Muscle layer of duodenum (tissue), 2 donors: ENCODE measurements around the gene NCS1.

Experiments used
- H3K27ac ChIP-seq: one replicate; pipeline ENCODE4 v1.7.0; 2013; ENCODE audit warnings: mild to moderate bottlenecking, low read length
- H3K27me3 ChIP-seq: one replicate; pipeline ENCODE4 v1.7.0; 2013; ENCODE audit warnings: low read depth, mild to moderate bottlenecking, control low read depth, low read length
- H3K36me3 ChIP-seq, 2 donors: one replicate each; pipeline ENCODE4 v1.7.0; 2013; ENCODE audit warnings: low read length in 2 of 2, control low read depth in 1 of 2, mild to moderate bottlenecking in 1 of 2; ENCODE audit not compliant: insufficient read depth in 2 of 2, control insufficient read depth in 1 of 2
- H3K4me1 ChIP-seq, 2 donors: one replicate each; pipeline ENCODE4 v1.7.0; 2013; ENCODE audit warnings: low read length in 2 of 2, mild to moderate bottlenecking in 2 of 2, control low read depth in 1 of 2, moderate library complexity in 1 of 2; ENCODE audit not compliant: insufficient read depth in 2 of 2, control insufficient read depth in 1 of 2
- H3K4me3 ChIP-seq, 2 donors: one replicate each; pipeline ENCODE4 v1.7.0; 2013; ENCODE audit warnings: low read length in 2 of 2, low read depth in 1 of 2, mild to moderate bottlenecking in 1 of 2
- H3K9me3 ChIP-seq, 2 donors: one replicate each; pipeline ENCODE4 v1.7.0; 2013; ENCODE audit warnings: low read length in 2 of 2, control low read depth in 1 of 2, mild to moderate bottlenecking in 1 of 2; ENCODE audit not compliant: control insufficient read depth in 1 of 2
- donor health status: healthy.

The NCS1 gene

GRCh38 chr9:130172161-130172857 lies at the start of gene NCS1:
TSS of gene NCS1 (plus strand) at chr9:130172404. CDS start at chr9:130172664, 260 bp downstream.
- peak within 1 kb of the TSS; percentile 77 for H3K4me3 ChIP-seq

GRCh38 chr9:130122456-130122855 lies 49.7 kb upstream of the NCS1 start:
- H3K4me1 ChIP-seq: no peaks in the 10 kb centered on the region
- no peak overlapping the region for H3K4me3 ChIP-seq
- no peaks in the 10 kb centered on the region for H3K9me3 ChIP-seq
- no peak overlapping the region for H3K27ac ChIP-seq
- no peaks in the 10 kb centered on the region for H3K27me3 ChIP-seq
- H3K36me3 ChIP-seq: peaks cover 14 to 23% of the 10 kb centered on the region in 2 donors

More at GRCh38 chr9:130172161-130172857, at the start of gene NCS1:
- H3K27ac ChIP-seq: peak within 1 kb of the TSS; percentile 77
- H3K9me3 ChIP-seq: no peaks in the 10 kb centered on the region
- H3K4me1 ChIP-seq: peaks cover 0 to 38% of the 10 kb centered on the region in 2 donors
- H3K36me3 ChIP-seq: no peaks in the 10 kb centered on the region
- no peaks in the 10 kb centered on the region for H3K27me3 ChIP-seq

GRCh38 chr9:130124085-130124860 lies 47.9 kb upstream of the NCS1 start:
- peaks cover 15 to 32% of the 10 kb centered on the region in 2 donors for H3K36me3 ChIP-seq

GRCh38 chr9:130126721-130127433 lies 45.3 kb upstream of the NCS1 start:
- H3K27me3 ChIP-seq: no peaks in the 10 kb centered on the region
- no peak overlapping the region for H3K4me3 ChIP-seq
- H3K4me1 ChIP-seq: no peaks in the 10 kb centered on the region
- no peak overlapping the region for H3K27ac ChIP-seq
- H3K9me3 ChIP-seq: no peaks in the 10 kb centered on the region
- peaks cover 16 to 40% of the 10 kb centered on the region in 2 donors for H3K36me3 ChIP-seq

More at GRCh38 chr9:130124085-130124860, 47.9 kb upstream of the NCS1 start:
- Histone ChIP-seq H3K27ac (no peak overlapping the region), H3K27me3 (no peaks in the 10 kb centered on the region), H3K9me3 (no peaks in the 10 kb centered on the region), H3K4me1 (no peaks in the 10 kb centered on the region), H3K4me3 (no peak overlapping the region)

GRCh38 chr9:130128251-130128650 lies 44.0 kb upstream of the NCS1 start:
- no peaks in the 10 kb centered on the region for H3K4me1 ChIP-seq
- H3K4me3 ChIP-seq: peak overlapping the region in 1 of 2 donors; percentile 37
- peaks cover 16 to 41% of the 10 kb centered on the region in 2 donors for H3K36me3 ChIP-seq
- H3K9me3 ChIP-seq: no peaks in the 10 kb centered on the region
- peak overlapping the region; percentile 78 for H3K27ac ChIP-seq
- H3K27me3 ChIP-seq: no peaks in the 10 kb centered on the region

- peak overlapping the region in 1 of 2 donors; percentile 37 for H3K4me3 ChIP-seq
- H3K36me3 ChIP-seq: peaks cover 16 to 41% of the 10 kb centered on the region in 2 donors
- H3K4me1 ChIP-seq: no peaks in the 10 kb centered on the region
- no peaks in the 10 kb centered on the region for H3K27me3 ChIP-seq
- no peaks in the 10 kb centered on the region for H3K9me3 ChIP-seq
- peak overlapping the region; percentile 78 for H3K27ac ChIP-seq
Measured at GRCh38 chr9:130128733-130129431, 43.3 kb upstream of the NCS1 start.

- peak overlapping the region; percentile 78 for H3K27ac ChIP-seq
- peaks cover 13 to 36% of the 10 kb centered on the region in 2 donors for H3K36me3 ChIP-seq
Measured at GRCh38 chr9:130129432-130130061, 42.7 kb upstream of the NCS1 start.

GRCh38 chr9:130132746-130133145 lies 39.5 kb upstream of the NCS1 start:
- Histone ChIP-seq H3K4me3 (no peak overlapping the region), H3K27ac (no peak overlapping the region), H3K36me3 (peaks cover 15 to 37% of the 10 kb centered on the region in 2 donors)

More at GRCh38 chr9:130129432-130130061, 42.7 kb upstream of the NCS1 start:
- H3K27me3 ChIP-seq: no peaks in the 10 kb centered on the region
- H3K9me3 ChIP-seq: no peaks in the 10 kb centered on the region
- H3K4me3 ChIP-seq: peak overlapping the region in 1 of 2 donors; percentile 29
- H3K4me1 ChIP-seq: no peaks in the 10 kb centered on the region

GRCh38 chr9:130137081-130137640 lies 35.0 kb upstream of the NCS1 start:
- Histone ChIP-seq H3K9me3 (no peaks in the 10 kb centered on the region), H3K4me3 (no peak overlapping the region), H3K4me1 (peaks cover 11 to 18% of the 10 kb centered on the region in 2 donors), H3K27ac (peak overlapping the region; percentile 73), H3K36me3 (peaks cover 10 to 11% of the 10 kb centered on the region in 2 donors), H3K27me3 (no peaks in the 10 kb centered on the region)

More at GRCh38 chr9:130132746-130133145, 39.5 kb upstream of the NCS1 start:
- peaks cover 2 to 3% of the 10 kb centered on the region in 2 donors for H3K4me1 ChIP-seq
- no peaks in the 10 kb centered on the region for H3K27me3 ChIP-seq
- no peaks in the 10 kb centered on the region for H3K9me3 ChIP-seq

- H3K27me3 ChIP-seq: no peaks in the 10 kb centered on the region
- H3K36me3 ChIP-seq: peaks cover 10 to 11% of the 10 kb centered on the region in 2 donors
- no peaks in the 10 kb centered on the region for H3K9me3 ChIP-seq
- H3K4me3 ChIP-seq: no peak overlapping the region
- H3K4me1 ChIP-seq: peaks cover 11 to 18% of the 10 kb centered on the region in 2 donors
- peak overlapping the region; percentile 73 for H3K27ac ChIP-seq
Measured at GRCh38 chr9:130137641-130138081, 34.5 kb upstream of the NCS1 start.
